ENCODE measurements around the gene PRKG1.

DNA sequence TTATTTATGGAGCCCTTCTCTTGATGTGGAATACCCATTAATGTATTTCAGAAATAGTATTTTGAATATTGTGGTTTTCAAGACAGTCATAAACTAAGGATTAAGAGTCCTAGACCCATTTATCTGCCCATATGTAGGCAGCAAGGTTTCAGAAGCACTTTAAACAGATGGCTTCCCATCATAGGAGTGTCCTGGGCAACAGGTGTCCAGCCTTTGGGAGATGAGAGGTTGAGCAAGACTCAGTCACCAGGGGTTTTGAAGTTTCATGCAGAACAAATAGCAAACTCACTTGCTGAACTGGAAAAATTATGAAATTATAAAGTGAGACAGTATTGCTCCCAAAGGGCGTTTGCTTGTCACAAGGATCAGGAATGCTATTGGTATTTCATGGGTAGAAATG lies 818.0 kb downstream of the PRKG1 start:
- TF ChIP-seq EP300 (IDR thresholded peaks at IDR 0.05; ENCODE audit: borderline replicate concordance) (no peak), TEAD4 (IDR thresholded peaks at IDR 0.05) (no peak), NFIC (IDR thresholded peaks at IDR 0.05) (no peak), CEBPB (IDR thresholded peaks at IDR 0.05) (no peak), YY1 (IDR thresholded peaks at IDR 0.05; ENCODE audit: low read depth) (no peak), TAF1 (IDR thresholded peaks at IDR 0.05; ENCODE audit: low read depth) (no peak), EGR1 (IDR thresholded peaks at IDR 0.05) (no peak), CREB1 (IDR thresholded peaks at IDR 0.05; ENCODE audit: low read depth) (no peak), RAD21 (IDR thresholded peaks at IDR 0.05; ENCODE audit: low read depth) (no peak)
- TF ChIP-seq, protein P1, sequence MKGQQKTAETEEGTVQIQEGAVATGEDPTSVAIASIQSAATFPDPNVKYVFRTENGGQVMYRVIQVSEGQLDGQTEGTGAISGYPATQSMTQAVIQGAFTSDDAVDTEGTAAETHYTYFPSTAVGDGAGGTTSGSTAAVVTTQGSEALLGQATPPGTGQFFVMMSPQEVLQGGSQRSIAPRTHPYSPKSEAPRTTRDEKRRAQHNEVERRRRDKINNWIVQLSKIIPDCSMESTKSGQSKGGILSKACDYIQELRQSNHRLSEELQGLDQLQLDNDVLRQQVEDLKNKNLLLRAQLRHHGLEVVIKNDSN (IDR thresholded peaks at IDR 0.05), result no peak
- TF ChIP-seq, protein P2, sequence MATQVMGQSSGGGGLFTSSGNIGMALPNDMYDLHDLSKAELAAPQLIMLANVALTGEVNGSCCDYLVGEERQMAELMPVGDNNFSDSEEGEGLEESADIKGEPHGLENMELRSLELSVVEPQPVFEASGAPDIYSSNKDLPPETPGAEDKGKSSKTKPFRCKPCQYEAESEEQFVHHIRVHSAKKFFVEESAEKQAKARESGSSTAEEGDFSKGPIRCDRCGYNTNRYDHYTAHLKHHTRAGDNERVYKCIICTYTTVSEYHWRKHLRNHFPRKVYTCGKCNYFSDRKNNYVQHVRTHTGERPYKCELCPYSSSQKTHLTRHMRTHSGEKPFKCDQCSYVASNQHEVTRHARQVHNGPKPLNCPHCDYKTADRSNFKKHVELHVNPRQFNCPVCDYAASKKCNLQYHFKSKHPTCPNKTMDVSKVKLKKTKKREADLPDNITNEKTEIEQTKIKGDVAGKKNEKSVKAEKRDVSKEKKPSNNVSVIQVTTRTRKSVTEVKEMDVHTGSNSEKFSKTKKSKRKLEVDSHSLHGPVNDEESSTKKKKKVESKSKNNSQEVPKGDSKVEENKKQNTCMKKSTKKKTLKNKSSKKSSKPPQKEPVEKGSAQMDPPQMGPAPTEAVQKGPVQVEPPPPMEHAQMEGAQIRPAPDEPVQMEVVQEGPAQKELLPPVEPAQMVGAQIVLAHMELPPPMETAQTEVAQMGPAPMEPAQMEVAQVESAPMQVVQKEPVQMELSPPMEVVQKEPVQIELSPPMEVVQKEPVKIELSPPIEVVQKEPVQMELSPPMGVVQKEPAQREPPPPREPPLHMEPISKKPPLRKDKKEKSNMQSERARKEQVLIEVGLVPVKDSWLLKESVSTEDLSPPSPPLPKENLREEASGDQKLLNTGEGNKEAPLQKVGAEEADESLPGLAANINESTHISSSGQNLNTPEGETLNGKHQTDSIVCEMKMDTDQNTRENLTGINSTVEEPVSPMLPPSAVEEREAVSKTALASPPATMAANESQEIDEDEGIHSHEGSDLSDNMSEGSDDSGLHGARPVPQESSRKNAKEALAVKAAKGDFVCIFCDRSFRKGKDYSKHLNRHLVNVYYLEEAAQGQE (IDR thresholded peaks at IDR 0.05; ENCODE audit: low read depth), result no peak
- TF ChIP-seq, protein P3, sequence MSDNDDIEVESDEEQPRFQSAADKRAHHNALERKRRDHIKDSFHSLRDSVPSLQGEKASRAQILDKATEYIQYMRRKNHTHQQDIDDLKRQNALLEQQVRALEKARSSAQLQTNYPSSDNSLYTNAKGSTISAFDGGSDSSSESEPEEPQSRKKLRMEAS (IDR thresholded peaks at IDR 0.05), result no peak

Measured in Ishikawa (cell line).